CD14-positive monocyte (primary cell): ENCODE measurements around the gene SF1. TPM values are rescaled to one million over a fixed set of nuclear protein-coding genes. Genes with fewer than 3 reads are reported as not detected.

Experiments
- DNase-seq, 3 donors: peaks; one replicate each; pipeline ENCODE4 v3.0.0-alpha.2; 2011 to 2022
- H2AFZ ChIP-seq: 2 replicates; pipeline ENCODE4 v1.6.0; 2012; ENCODE audit warnings: mild to moderate bottlenecking, low read depth, low read length, inconsistent platforms; ENCODE audit not compliant: insufficient read depth, poor library complexity, severe bottlenecking
- H3K27ac ChIP-seq, 2 donors: 1 replicate in 1 of 2; 2 replicates in 1 of 2; pipeline ENCODE4 v1.5.1; 2012 to 2013; ENCODE audit warnings: low read length in 2 of 2, control low read depth in 1 of 2, inconsistent platforms in 1 of 2, low read depth in 1 of 2, mild to moderate bottlenecking in 1 of 2
- H3K27me3 ChIP-seq, 2 donors: one replicate each; pipeline versions ENCODE4 v1.6.0 to v1.6.1; 2011 to 2013; ENCODE audit warnings: low read length in 2 of 2; ENCODE audit not compliant: control insufficient read depth in 2 of 2, insufficient read depth in 2 of 2
- H3K36me3 ChIP-seq, 2 donors: replicated peaks in 1 of 2; 1 replicate in 1 of 2; 2 replicates in 1 of 2; pipeline versions ENCODE4 v1.5.1 to v1.6.1; 2012 to 2013; ENCODE audit warnings: low read length in 2 of 2, control low read depth in 1 of 2, inconsistent platforms in 1 of 2, mild to moderate bottlenecking in 1 of 2; ENCODE audit not compliant: insufficient read depth in 2 of 2, control insufficient read depth in 1 of 2
- H3K4me1 ChIP-seq, 2 donors: 1 replicate in 1 of 2; 2 replicates in 1 of 2; pipeline versions ENCODE4 v1.5.1 to v1.6.1; 2012 to 2013; ENCODE audit warnings: low read length in 2 of 2, control low read depth in 1 of 2, inconsistent platforms in 1 of 2, mild to moderate bottlenecking in 1 of 2, moderate library complexity in 1 of 2; ENCODE audit not compliant: insufficient read depth in 2 of 2, control insufficient read depth in 1 of 2
- H3K4me2 ChIP-seq: replicated peaks from 2 replicates; pipeline ENCODE3; 2012; ENCODE audit warnings: low read length, moderate library complexity, mild to moderate bottlenecking; ENCODE audit not compliant: poor library complexity, severe bottlenecking; ENCODE audit errors: extremely low read depth
- H3K4me3 ChIP-seq, 3 experiments: fragments of 200-600 bp in 1 of 3; sonication (generic) in 1 of 3; replicated peaks in 1 of 3; 1 replicate in 2 of 3; 2 replicates in 1 of 3; pipeline ENCODE4 v1.5.1; 2011 to 2013; ENCODE audit warnings: low read length in 3 of 3, mild to moderate bottlenecking in 3 of 3, control low read depth in 2 of 3, low read depth in 2 of 3, inconsistent platforms in 1 of 3, moderate library complexity in 1 of 3
- H3K79me2 ChIP-seq: 2 replicates; pipeline ENCODE4 v1.6.0; 2012; ENCODE audit warnings: mild to moderate bottlenecking, control low read depth, inconsistent platforms, low read length, moderate library complexity; ENCODE audit not compliant: insufficient read depth
- H3K9ac ChIP-seq: 2 replicates; pipeline ENCODE4 v1.6.0; 2017; ENCODE audit warnings: low read length, mild to moderate bottlenecking; ENCODE audit not compliant: insufficient read depth, poor library complexity, severe bottlenecking
- H3K9me3 ChIP-seq, 2 donors: replicated peaks in 1 of 2; 1 replicate in 1 of 2; 2 replicates in 1 of 2; pipeline versions ENCODE4 v1.5.1 to v1.6.1; 2012 to 2013; ENCODE audit warnings: low read length in 2 of 2, control low read depth in 1 of 2; ENCODE audit not compliant: control insufficient read depth in 1 of 2, insufficient read depth in 1 of 2
- H4K20me1 ChIP-seq: 2 replicates; pipeline ENCODE4 v1.6.0; 2012; ENCODE audit warnings: mild to moderate bottlenecking, low read length, control low read depth, moderate library complexity; ENCODE audit not compliant: insufficient read depth
- H3K27ac Mint-ChIP-seq, 7 donors: one replicate each; pipeline ENCODE4 v1.8.0; 2020; ENCODE audit warnings: mild to moderate bottlenecking in 7 of 7, mixed read lengths in 7 of 7, moderate library complexity in 6 of 7, inconsistent platforms in 2 of 7
- H3K27me3 Mint-ChIP-seq, 3 donors: one replicate each; pipeline ENCODE4 v1.8.0; 2021 to 2022; ENCODE audit warnings: low read depth in 3 of 3, mild to moderate bottlenecking in 3 of 3, mixed read lengths in 3 of 3, moderate library complexity in 3 of 3, inconsistent platforms in 1 of 3
- H3K36me3 Mint-ChIP-seq, 2 donors: one replicate each; pipeline ENCODE4 v1.8.0; 2020; ENCODE audit warnings: mixed read lengths in 2 of 2, inconsistent platforms in 1 of 2, mild to moderate bottlenecking in 1 of 2
- H3K4me1 Mint-ChIP-seq: one replicate; pipeline ENCODE4 v1.8.0; 2020; ENCODE audit warnings: mild to moderate bottlenecking, mixed read lengths
- H3K4me3 Mint-ChIP-seq, 2 donors: one replicate each; pipeline ENCODE4 v1.8.0; 2020; ENCODE audit warnings: mild to moderate bottlenecking in 2 of 2, mixed read lengths in 2 of 2, moderate library complexity in 1 of 2
- H3K9me3 Mint-ChIP-seq, 7 donors: one replicate each; pipeline ENCODE4 v1.8.0; 2020 to 2022; ENCODE audit warnings: mixed read lengths in 7 of 7, mild to moderate bottlenecking in 6 of 7, moderate library complexity in 6 of 7, inconsistent platforms in 2 of 7
- WGBS: methylation state at CpG from one replicate; pipeline ENCODE4 v1.1.5; 2013; ENCODE audit warnings: missing lambda C conversion rate; ENCODE audit not compliant: insufficient coverage; 5-methylcytosine and 5-hydroxymethylcytosine counted together
- intact Hi-C, 2 donors: fragments of 100-400 bp; cut with micrococcal nuclease; formaldehyde crosslinking; loops; one replicate each; pipeline versions ENCODE4 v1.15.0 to v1.15.1; 2023
- polyA plus RNA-seq, 3 donors: library from polyadenylated mRNA; depleted of rRNA in 1 of 3; unstranded in 2 of 3; stranded (reverse) in 1 of 3; fragments of 300-500 nt in 2 of 3; fragments of >200 nt in 1 of 3; fragmentation: Illumina TruSeq in 2 of 3; gene quantifications; 1 replicate in 2 of 3; 2 replicates in 1 of 3; pipeline ENCODE4 v1.2.3, GENCODE V29; 2012 to 2021
- TF ChIP-seq, protein P1 (sequence below): fragments of 200-600 bp; IDR thresholded peaks from one replicate; pipeline ENCODE4 v1.8.0; 2022; ENCODE audit warnings: antibody characterized with exemption, mild to moderate bottlenecking

Gene SF1
- polyA plus RNA-seq, 3 donors, result 31.6 to 302 (median 47.7) TPM

DNA sequence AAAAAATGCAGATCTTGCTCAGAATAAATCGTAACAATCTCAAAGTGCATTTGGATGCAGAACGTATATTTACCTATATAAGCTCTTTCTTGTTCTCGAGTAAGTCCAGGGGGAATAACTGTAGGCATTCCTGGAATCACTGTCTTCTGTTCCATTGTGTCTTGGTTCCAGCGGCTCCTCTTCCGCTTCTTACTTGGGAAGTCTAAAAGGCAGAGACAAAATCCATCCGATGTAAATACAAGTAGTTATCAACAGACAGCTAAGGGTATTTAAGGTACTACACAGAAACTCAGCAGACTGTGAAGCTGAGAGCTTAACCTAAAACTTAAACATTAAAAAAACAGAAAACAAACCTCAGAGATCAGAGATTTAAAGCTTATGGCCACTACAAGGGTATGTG lies 1.9 kb downstream of the SF1 start:
- Histone ChIP-seq H3K79me2 (peaks cover 60% of the 10 kb centered on the region), H3K9me3 (no peaks in the 10 kb centered on the region), H3K4me2 (peak overlapping the region; percentile 90), H3K27ac (peak overlapping the region in 1 of 2 donors; percentile 71), H2AFZ (no peak overlapping the region), H4K20me1 (peaks cover 60% of the 10 kb centered on the region), H3K4me3 (peak overlapping the region in 2 of 3 experiments; percentile 94 to 98), H3K9ac (no peak overlapping the region), H3K4me1 (peaks cover 42 to 51% of the 10 kb centered on the region in 2 donors), H3K36me3 (peaks cover 43 to 49% of the 10 kb centered on the region in 2 donors), H3K27me3 (no peaks in the 10 kb centered on the region)
- H3K36me3 Mint-ChIP-seq, result peaks cover 60% of the 10 kb centered on the region in 2 donors
- TF ChIP-seq, protein P1, sequence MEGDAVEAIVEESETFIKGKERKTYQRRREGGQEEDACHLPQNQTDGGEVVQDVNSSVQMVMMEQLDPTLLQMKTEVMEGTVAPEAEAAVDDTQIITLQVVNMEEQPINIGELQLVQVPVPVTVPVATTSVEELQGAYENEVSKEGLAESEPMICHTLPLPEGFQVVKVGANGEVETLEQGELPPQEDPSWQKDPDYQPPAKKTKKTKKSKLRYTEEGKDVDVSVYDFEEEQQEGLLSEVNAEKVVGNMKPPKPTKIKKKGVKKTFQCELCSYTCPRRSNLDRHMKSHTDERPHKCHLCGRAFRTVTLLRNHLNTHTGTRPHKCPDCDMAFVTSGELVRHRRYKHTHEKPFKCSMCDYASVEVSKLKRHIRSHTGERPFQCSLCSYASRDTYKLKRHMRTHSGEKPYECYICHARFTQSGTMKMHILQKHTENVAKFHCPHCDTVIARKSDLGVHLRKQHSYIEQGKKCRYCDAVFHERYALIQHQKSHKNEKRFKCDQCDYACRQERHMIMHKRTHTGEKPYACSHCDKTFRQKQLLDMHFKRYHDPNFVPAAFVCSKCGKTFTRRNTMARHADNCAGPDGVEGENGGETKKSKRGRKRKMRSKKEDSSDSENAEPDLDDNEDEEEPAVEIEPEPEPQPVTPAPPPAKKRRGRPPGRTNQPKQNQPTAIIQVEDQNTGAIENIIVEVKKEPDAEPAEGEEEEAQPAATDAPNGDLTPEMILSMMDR, result no peak
- no peaks in the 10 kb centered on the region for H3K27me3 Mint-ChIP-seq
- DNase-seq, result no peak
- no peaks in the 10 kb centered on the region for H3K9me3 Mint-ChIP-seq
- peak overlapping the region; percentile 90 to 92 for H3K4me3 Mint-ChIP-seq
- H3K27ac Mint-ChIP-seq, result peak overlapping the region in 3 of 7 donors; percentile 25 to 90 (median 82)
- H3K4me1 Mint-ChIP-seq, result peaks cover 66% of the 10 kb centered on the region
- 80% methylated on average over 1 of the region's 6 CpGs for WGBS
- intact Hi-C loops, result no loop called here

- Histone ChIP-seq H3K9ac (no peak overlapping the region), H3K36me3 (peaks cover 66 to 72% of the 10 kb centered on the region in 2 donors), H3K9me3 (no peaks in the 10 kb centered on the region), H2AFZ (no peak overlapping the region), H3K4me3 (no peak overlapping the region), H3K27ac (no peak overlapping the region), H4K20me1 (peaks cover 83% of the 10 kb centered on the region), H3K4me2 (no peak overlapping the region), H3K79me2 (peaks cover 83% of the 10 kb centered on the region), H3K27me3 (no peaks in the 10 kb centered on the region), H3K4me1 (peaks cover 38 to 47% of the 10 kb centered on the region in 2 donors)
- peaks cover 80 to 83% of the 10 kb centered on the region in 2 donors for H3K36me3 Mint-ChIP-seq
- TF ChIP-seq, protein P1, result no peak
- WGBS, result 92% methylated on average over 3 of the region's 5 CpGs
- intact Hi-C loops, result no loop called here
- peaks cover 51% of the 10 kb centered on the region for H3K4me1 Mint-ChIP-seq
- no peaks in the 10 kb centered on the region for H3K27me3 Mint-ChIP-seq
- peak overlapping the region in 2 of 7 donors; percentile 43 to 73 for H3K27ac Mint-ChIP-seq
- no peak for DNase-seq
- H3K9me3 Mint-ChIP-seq, result no peaks in the 10 kb centered on the region
- H3K4me3 Mint-ChIP-seq, result no peak overlapping the region
These were observed 4.2 kb downstream of the SF1 start for GRCh38 chr11:64774144-64774543.
